DND-41 (cell line): Measurements from ENCODE around the gene NEU1.

Experiments
- EZH2 ChIP-seq: IDR thresholded peaks from 3 replicates; pipeline ENCODE4 v1.6.1; 2012; ENCODE audit warnings: borderline replicate concordance, low read depth, mild to moderate bottlenecking, moderate library complexity, low read length, inconsistent platforms; ENCODE audit not compliant: severe bottlenecking
- TF ChIP-seq, protein P1 (sequence below): IDR thresholded peaks from 2 replicates; pipeline ENCODE4 v1.5.1; 2012; ENCODE audit warnings: borderline replicate concordance, low read length, moderate library complexity, mild to moderate bottlenecking; ENCODE audit not compliant: poor library complexity, severe bottlenecking; ENCODE audit errors: extremely low read depth

DNA sequence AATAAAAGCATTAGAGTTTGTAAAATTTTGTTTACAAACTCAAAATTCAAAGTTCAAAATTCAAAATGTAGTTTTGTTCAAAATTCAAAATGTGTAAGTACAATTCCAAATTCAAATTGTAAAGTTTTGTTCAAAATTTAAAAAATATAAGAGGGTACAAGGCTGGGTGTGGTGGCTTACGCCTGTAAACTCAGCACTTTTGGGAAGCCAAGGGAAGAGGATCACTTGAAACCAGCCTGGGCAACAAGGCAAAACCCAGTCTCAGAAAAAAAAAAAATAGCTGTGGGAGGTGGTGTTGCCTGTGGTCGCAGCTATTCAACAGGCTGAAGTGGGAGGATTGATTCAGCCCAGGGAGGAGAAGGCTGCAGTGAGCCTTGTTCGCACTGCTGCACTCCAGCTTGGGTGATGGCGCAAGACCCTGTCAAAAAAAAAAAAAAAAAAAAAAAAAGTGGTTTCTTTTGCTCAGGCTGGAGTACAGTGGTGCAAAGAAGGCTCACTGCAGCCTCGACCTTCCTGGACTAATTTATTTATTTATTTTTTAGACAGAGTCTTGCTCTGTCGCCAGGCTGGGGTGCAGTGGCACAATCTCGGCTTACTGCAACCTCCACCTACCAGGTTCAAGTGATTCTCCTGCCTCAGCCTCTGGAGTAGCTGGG, 44.7 kb upstream of the NEU1 start:
- TF ChIP-seq, protein P1, sequence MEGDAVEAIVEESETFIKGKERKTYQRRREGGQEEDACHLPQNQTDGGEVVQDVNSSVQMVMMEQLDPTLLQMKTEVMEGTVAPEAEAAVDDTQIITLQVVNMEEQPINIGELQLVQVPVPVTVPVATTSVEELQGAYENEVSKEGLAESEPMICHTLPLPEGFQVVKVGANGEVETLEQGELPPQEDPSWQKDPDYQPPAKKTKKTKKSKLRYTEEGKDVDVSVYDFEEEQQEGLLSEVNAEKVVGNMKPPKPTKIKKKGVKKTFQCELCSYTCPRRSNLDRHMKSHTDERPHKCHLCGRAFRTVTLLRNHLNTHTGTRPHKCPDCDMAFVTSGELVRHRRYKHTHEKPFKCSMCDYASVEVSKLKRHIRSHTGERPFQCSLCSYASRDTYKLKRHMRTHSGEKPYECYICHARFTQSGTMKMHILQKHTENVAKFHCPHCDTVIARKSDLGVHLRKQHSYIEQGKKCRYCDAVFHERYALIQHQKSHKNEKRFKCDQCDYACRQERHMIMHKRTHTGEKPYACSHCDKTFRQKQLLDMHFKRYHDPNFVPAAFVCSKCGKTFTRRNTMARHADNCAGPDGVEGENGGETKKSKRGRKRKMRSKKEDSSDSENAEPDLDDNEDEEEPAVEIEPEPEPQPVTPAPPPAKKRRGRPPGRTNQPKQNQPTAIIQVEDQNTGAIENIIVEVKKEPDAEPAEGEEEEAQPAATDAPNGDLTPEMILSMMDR, result no peak
- TF ChIP-seq EZH2, result no peak
